HUDEP-2 (cell line): ENCODE results near the gene ZNF804B.

Experiments
- DNase-seq, 76 experiments: peaks; one replicate each; lab custom pipeline; 2025; ENCODE audit not compliant: unreplicated experiment in 76 of 76; lab: John Stamatoyannopoulos, UW

ZNF804B gene

DNA sequence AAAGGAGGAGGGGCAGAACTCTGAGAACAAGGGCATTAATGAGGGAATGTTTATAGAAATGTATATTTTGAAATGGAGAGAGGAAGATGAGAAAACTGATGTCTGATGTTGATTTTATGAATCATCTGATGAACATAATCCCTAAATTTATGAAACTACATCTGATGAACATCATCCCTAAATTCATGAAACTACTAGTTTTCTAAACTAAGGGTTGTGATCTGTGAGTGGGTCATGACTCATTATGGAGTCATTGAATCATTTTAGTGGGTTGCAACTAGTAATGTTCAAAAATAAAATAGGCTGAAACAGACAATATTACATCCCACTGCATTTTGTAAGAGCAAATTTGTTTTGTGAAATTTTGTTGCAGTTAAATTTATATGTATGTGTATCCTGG, 478.7 kb downstream of the ZNF804B start:
- no peak for DNase-seq

DNA sequence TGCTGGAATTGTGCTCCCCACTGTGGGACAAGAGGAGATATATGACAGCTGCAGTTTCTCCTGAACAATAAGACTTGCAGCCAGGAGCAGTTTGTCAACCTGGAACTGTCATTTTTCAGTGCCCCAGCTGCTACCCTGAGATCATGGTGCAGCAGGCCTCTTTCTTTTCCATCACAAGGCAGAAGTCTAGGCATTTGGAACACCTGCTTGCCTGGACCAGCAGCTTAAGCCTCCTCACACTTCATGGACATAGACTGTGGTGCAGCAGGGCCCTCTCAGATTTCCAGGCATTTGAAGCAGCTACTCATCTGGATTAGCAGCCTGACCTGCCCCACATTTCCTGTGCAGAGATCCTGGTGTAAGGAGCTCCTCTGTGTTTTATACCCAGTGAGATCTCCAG, 486.7 kb downstream of the ZNF804B start:
- DNase-seq, result no peak

DNA sequence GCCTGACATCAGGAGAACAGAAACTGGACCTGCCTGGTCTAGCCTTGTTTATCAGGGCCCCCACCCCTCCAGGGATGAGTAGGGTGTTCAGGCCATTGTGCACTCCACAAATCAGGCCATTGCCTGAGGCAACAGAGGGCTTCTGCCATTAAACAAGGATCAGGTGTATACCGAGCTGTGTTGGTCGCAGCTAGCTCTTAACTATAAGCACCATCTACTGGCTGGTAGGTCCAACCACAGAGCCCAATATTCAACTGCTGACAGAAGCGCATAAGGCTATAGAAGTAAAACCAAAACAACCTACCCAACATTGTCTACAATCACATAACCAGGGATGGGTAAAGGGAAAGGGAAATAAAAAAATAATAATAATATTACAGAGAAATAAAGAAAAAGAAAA, 487.7 kb downstream of the ZNF804B start:
- no peak for DNase-seq

DNA sequence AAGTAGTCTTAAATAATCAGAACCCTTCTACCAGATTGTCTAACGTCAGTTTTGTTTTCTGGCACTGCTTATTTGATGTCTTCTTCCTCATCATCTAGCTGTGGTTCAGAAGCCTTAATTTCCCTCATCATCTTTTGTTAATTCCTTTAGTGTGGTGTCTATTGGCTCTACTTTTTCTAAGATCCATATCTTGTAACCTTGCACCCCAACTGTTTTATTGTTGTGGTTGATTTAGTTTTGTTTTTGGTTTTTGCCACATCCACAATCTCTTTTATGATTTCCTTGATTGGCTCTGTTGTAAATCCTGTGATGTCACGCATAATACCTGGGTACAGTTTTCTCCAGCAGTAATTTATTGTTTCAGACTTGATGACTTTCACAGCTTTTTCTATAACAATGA, 499.6 kb downstream of the ZNF804B start:
- DNase-seq, result no peak

DNA sequence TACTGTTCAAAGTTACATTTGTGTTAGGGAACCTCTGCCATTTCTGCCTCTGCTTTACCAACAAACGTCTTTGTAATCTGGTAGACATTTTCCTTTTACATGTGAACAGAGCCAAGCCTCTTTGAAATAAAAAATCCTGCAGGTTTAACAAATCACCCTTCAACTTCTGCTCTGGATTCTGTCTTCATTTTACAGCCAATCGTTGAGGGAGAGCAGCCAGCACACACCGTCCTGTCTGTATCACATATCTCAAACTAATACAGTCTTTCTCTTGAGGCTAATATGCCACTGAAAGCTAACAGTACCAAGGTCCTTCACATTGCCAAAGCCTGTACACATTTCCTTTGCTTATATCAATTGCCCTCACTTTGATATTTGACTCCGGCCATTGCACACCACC, 504.6 kb downstream of the ZNF804B start:
- DNase-seq, result no peak

DNA sequence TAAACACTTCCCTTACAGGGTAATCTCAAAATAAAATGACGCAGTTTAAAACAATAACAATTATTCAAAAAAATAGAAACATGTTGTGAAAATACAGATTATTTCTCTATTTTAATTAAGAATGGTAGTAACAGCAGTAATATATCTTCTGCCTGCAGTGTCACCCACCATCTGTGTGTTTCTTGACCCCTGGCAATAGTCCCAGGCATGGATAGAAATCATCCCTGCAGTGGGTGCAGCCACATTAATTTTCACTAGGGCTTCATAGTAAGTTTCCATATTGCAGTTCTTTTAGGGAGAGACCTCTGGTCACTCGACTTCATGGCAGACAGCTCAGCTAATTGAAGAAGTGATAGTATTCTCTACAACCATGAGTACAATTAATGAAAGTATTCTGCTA, 506.1 kb downstream of the ZNF804B start:
- DNase-seq, result no peak

DNA sequence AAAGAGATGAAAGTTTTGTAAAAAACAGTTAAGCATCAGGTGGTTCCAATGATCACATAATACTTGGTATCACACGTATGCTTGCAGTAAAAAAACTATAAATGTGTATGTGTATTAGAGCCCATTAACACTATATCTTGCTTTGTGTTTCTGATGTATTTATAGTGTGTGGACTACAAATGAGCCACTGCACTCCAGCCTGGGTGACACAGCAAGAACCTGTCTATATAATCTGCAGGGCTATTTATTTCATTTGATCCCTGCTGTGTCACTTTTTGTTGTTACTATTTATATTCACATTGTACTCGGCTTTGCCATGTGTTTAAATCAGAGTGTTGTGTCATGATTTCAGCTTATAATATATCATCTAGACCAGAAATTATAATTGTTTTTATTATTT, 523.8 kb downstream of the ZNF804B start:
- no peak for DNase-seq

DNA sequence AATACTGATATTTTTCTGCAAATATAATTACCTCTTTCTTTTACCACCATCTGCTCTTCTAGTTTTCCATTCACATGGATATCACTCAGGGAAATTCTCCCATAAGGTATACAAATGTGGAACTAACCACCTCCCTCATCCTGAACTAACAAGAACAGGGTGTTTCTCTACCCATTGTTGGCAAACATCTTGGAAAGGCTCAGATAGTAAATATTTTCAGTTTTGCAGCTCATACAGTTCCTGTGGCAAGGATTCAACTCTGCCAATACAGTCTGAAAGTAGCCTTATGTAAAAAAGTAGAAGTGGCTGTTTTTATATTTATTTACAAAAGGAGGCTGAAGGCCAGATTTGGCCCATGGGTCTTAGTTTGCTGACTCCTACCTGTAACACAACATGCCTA, 549.0 kb downstream of the ZNF804B start:
- no peak for DNase-seq

DNA sequence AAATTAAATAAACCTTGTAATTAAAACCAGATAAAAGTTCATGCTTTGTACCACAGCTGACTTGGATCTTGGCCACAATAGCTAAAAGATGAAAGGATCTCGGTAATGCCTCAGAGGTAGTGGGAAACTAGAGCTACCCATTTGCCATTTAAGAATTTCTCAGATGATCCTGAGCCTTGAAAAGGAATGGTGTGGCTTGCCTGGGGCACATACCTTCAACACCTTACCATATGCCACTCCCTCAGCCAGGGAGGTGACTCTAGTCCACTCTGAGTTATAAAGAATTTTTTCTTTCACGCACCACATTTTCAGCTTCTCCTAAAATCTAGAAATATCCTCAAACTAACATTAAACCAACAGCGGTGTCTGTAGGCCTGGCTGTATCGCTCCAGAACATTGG, 552.4 kb downstream of the ZNF804B start:
- DNase-seq, result no peak

DNA sequence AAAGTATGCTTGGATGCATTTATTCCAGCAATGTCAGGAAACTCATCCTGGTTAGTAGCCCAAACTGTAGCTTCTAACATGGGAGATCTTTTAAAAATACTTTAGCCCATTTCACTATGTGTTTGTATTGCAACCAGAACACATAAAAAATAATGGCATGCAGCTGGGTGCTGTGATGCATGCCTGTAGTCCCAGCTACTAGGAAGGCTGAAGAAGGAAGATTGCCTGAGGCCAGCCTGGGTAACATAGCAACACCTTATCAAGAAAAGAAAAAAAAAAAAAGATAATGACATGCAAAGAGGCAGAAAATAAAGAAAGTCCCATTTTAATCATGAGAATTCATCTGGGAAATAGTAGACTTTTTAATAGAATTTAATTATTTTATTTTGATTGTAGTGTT, 553.1 kb downstream of the ZNF804B start:
- DNase-seq, result no peak

DNA sequence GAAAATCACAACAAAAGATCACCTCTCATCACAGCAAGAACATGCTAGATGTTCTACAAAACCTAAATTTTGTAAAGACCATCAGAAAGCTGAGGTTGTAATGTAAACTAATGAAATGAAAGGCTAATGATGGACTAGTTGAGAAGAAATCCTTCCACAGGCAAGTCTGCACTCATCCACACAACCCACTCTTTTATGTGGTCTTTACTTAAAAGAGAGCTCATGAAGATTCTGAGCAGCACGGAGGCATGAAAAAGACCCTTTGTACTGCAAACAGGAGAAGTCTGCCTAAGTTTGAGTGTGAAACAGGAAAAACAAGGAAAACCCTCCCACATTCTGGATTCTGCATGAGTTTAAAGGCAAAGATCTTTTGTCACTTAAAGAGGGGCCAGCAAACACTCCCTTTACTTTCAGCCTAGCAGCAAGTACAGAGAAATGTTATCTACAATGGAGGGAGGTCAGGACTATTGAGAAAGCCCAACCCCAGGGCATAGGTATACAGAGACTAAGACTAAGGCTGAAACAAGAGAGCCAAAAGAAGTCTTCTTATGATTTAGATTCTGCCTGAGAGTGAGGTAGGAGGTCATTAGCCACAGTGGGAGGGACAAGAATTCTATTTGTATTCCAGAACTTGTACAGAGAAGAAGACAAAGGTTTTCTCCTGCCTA, 557.2 kb downstream of the ZNF804B start:
- no peak for DNase-seq

DNA sequence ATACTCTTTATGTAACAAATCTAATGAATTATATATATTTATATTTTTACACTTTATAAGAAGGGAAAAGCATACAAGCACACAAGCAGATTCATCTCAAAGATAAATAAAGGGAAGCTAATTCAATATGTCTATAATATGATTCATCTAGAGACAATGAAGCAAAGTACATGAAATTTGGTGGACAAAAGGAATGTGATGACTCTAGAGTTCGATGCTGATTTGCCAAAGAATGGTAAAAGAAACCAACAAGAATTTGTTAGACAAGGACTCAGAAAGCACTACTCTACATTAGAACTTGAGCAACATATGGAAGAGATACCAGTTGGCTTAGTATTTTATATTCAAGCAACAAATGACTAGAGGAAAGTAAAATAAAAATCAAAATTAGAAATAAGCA, 572.5 kb downstream of the ZNF804B start:
- no peak for DNase-seq

DNA sequence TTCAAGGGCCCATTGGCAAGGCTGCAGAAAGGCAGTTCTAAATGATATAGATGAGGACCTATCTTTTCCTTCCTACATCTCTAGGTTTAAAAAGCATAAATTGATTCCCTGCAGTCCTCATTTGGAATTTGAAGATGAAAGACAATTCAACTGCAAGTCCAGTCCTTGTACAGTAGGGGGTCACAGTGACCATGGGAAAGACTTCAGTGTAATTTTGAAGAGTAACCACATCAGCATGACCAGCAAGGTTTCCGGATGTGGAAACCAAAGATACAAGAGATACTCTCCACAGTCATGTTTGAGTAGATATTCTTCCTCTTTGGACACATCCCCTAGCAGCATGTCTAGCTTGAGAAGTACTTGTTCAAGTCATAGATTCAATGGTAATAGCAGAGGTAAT, 575.3 kb downstream of the ZNF804B start:
- DNase-seq, result no peak

DNA sequence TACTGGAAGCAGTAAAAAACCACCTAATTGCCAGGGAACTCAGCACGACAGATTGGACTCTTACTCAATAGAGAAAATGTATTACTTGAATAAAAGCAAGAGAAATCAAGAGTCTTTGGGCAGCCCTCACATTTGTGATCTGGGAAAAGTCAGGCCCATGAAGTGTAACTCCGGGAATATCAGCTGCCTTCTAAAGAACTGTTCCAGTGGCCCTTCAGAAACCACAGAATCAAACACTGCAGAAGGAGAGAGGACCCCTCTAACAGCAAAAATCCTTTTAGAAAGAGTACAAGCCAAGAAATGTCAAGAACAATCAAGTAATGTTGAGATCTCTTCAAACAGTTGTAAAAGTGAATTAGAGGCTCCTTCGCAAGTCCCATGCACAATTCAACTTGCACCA, 576.0 kb downstream of the ZNF804B start:
- DNase-seq, result no peak

DNA sequence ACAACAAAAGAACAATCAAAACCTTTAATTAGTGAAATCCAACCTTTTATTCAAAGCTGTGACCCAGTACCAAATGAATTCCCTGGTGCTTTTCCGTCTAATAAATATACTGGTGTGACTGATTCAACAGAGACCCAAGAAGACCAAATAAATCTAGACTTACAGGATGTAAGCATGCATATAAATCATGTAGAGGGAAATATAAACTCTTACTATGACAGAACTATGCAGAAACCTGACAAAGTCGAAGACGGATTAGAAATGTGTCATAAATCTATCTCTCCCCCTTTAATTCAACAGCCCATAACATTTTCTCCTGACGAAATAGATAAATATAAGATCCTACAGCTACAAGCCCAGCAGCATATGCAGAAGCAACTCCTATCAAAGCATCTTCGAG, 576.6 kb downstream of the ZNF804B start:
- DNase-seq, result no peak

DNA sequence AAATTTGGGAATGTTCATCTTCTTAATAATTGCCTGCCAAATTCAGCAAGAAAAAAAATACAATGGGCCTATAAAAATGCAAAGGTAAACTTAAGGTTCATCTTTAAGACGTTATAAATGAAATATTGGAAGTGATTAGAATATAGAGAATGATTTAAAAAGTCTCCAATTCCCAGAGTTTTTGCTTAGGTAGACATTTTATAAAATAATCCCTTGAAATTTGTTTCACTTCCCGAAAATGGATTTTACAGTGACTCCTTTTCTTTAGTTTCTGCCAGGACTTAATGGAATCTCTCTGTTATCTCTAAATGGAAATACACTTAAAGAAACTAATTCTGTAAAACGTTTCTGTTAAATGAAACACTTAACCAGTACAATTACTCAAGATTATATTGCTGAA, 580.2 kb downstream of the ZNF804B start:
- DNase-seq, result no peak

DNA sequence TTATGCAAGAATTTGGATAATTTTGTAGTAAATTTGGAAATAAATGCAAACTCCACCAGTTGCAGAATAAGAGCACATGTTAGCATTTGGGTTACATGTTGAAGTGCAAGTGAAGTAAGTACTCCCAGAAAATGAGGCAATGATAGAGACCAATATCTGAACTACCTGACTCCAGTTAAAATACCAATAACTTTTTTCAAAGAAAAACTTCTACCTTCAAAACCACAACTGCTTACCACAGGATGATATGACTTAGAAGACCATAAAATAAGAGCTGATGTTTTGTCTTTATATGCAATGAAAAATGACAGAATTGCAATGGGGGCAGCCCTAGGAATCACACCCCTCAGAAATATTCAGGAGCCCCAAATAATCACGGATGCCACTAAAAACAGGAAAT, 597.6 kb downstream of the ZNF804B start:
- no peak for DNase-seq

DNA sequence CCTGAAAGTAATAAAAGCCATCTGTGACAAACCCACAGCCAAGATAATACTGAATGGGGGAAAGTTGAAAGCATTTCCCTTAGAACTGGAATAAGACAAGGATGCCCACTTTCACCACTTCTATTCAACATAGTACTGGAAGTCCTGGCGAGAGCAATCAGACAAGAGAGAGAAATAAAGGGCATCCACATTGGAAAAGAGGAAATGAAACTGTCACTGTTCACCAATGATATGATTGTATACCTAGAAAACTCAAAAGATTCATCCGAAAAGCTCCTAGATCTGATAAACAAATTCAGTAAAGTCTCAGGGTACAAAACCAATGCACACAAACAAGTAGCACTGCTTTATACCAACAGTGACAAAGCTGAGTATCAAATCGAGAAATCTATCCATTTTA, 617.7 kb downstream of the ZNF804B start:
- no peak for DNase-seq

DNA sequence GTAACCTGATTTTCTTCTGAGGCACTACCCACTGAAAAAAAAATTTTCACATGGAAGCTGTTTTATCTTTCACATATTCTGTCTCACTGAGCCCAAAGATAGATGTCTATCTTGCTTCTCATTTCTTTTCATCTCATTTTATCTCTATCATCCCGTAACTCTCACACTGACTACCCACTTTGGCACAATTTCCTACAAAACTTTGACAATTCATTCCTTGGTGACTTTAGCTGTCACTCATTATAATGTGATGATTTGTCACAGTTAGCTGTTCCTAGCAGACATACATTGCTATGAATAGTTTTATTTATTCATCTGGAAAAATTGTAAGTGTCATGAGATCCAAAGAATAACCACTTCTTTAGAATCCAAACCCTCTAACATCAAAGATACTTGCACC, 625.9 kb downstream of the ZNF804B start:
- DNase-seq, result no peak
